ENCODE measurements around the gene FAM163B. TPM values are rescaled to one million over a fixed set of nuclear protein-coding genes. Genes with fewer than 3 reads are reported as not detected.

Gene FAM163B
- total and polyA plus RNA-seq, 8 donors: 0.23 to 2.7 (median 1.7) TPM; not detected in 1

Other genes starting within 250 kb of the FAM163B start
- 100 to 1,000 TPM; 232 to 252 TPM for gene SURF4, start 233.3 kb downstream of the FAM163B start, total RNA-seq
- gene SURF4, start 233.3 kb downstream of the FAM163B start, polyA plus RNA-seq (ENCODE audit: insufficient read length in 6 of 6): 100 to 1,000 TPM; 117 to 155 (median 122) TPM
- under 1 TPM; 0.82 to 0.99 TPM for gene STKLD1, start 233.0 kb downstream of the FAM163B start, total RNA-seq
- gene STKLD1, start 233.0 kb downstream of the FAM163B start, polyA plus RNA-seq (ENCODE audit: insufficient read length in 6 of 6): 1 to 10 TPM; 3.0 to 6.1 (median 3.6) TPM
- 10 to 100 TPM; 16.9 to 23.4 TPM for gene REXO4, start 191.4 kb downstream of the FAM163B start, total RNA-seq
- gene REXO4, start 191.4 kb downstream of the FAM163B start, polyA plus RNA-seq (ENCODE audit: insufficient read length in 6 of 6): 10 to 100 TPM; 27.2 to 29.1 (median 28.1) TPM
- 1 to 10 TPM; 1.2 to 4.1 TPM for gene ADAMTS13, start 187.0 kb downstream of the FAM163B start, total RNA-seq
- 10 to 100 TPM in 1 of 6 donors, 1 to 10 TPM in 5; 5.9 to 11.1 (median 8.4) TPM for gene ADAMTS13, start 187.0 kb downstream of the FAM163B start, polyA plus RNA-seq (ENCODE audit: insufficient read length in 6 of 6)
- gene CACFD1, start 149.4 kb downstream of the FAM163B start, total RNA-seq: 10 to 100 TPM; 26.2 to 48.4 TPM
- gene CACFD1, start 149.4 kb downstream of the FAM163B start, polyA plus RNA-seq (ENCODE audit: insufficient read length in 6 of 6): 10 to 100 TPM; 17.7 to 31.2 (median 25.4) TPM
- 10 to 100 TPM in 1 of 2 donors, 1 to 10 TPM in 1; 7.8 to 22.4 TPM for gene SLC2A6, start 130.3 kb downstream of the FAM163B start, total RNA-seq
- gene SLC2A6, start 130.3 kb downstream of the FAM163B start, polyA plus RNA-seq (ENCODE audit: insufficient read length in 6 of 6): 1 to 10 TPM; 1.9 to 5.4 (median 2.6) TPM
- gene MYMK, start 84.4 kb downstream of the FAM163B start, total RNA-seq: not detected
- not detected for gene MYMK, start 84.4 kb downstream of the FAM163B start, polyA plus RNA-seq (ENCODE audit: insufficient read length in 6 of 6)
- 10 to 100 TPM; 17.3 to 18.5 TPM for gene ADAMTSL2, start 74.7 kb downstream of the FAM163B start, total RNA-seq
- gene ADAMTSL2, start 74.7 kb downstream of the FAM163B start, polyA plus RNA-seq (ENCODE audit: insufficient read length in 6 of 6): 10 to 100 TPM in 4 of 6 donors, 1 to 10 TPM in 2; 8.0 to 18.3 (median 10.6) TPM
- gene DBH, start 27.0 kb upstream of the FAM163B start, total RNA-seq: under 1 TPM; 0.08 to 0.23 TPM
- 1 to 10 TPM; 1.2 to 2.2 (median 1.4) TPM for gene DBH, start 27.0 kb upstream of the FAM163B start, polyA plus RNA-seq (ENCODE audit: insufficient read length in 6 of 6)
- 1 to 10 TPM; 3.9 to 5.9 TPM for gene SARDH, start 129.0 kb upstream of the FAM163B start, total RNA-seq
- gene SARDH, start 129.0 kb upstream of the FAM163B start, polyA plus RNA-seq (ENCODE audit: insufficient read length in 6 of 6): 10 to 100 TPM in 4 of 6 donors, 1 to 10 TPM in 2; 9.1 to 13.9 (median 10.9) TPM

Measured in left lung (tissue), 8 donors.